NB4 (cell line): ENCODE results near the gene RBM10.
A peak's percentile ranks its signal among the peaks of the same experiment; 100 is the strongest.

Experiments
- DNase-seq: peaks from one replicate; pipeline ENCODE4 v3.0.0; 2010; ENCODE audit warnings: low read depth
- H3K4me3 ChIP-seq: one replicate; pipeline ENCODE4 v1.5.1; 2011; ENCODE audit warnings: mild to moderate bottlenecking, low read depth, low read length, moderate library complexity
- MYC ChIP-seq: IDR thresholded peaks from 2 replicates; pipeline ENCODE4 v1.6.1; 2011; ENCODE audit warnings: low read depth, low read length
- POLR2A ChIP-seq: IDR thresholded peaks from 2 replicates; pipeline ENCODE4 v1.6.1; 2011; ENCODE audit warnings: mild to moderate bottlenecking; ENCODE audit not compliant: insufficient read length; ENCODE audit errors: extremely low read depth
- TF ChIP-seq, protein P1 (sequence below): IDR thresholded peaks from one replicate; pipeline ENCODE4 v1.5.1; 2012; ENCODE audit warnings: low read depth, low read length
- TF ChIP-seq, protein P2 (sequence below): IDR thresholded peaks from 2 replicates; pipeline ENCODE4 v1.6.1; 2011; ENCODE audit warnings: low read depth, low read length

The RBM10 gene

DNA sequence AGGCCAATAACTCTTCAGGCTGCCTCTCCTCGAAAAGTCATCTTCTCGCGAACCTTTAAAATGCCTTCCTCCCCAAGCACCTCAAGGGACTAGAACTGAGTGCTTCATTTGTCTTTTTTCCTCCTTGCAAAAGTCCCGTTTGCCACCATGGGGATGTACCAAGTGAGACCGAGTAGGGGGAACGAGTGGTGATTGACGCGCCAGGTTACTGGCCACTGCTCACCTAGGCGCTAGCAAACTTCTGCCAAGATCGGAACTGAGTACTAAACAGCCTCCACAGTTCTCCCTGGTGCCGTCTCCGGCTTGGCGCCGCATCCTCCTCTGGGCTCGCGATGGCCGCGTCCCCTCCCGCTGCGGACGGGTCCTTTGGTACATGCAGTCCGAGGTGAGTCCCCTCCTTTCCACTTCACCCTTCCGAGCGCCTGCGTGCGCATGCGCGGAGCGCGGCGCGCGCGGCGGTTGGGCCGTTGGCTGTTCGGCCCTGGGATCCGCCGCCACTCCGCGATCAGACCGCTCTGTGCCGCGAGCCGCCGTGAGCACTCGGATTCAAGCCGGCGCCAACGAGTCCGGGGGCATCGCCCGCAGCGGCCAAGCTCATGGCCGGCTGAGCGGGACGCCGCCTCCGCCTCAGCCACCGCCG, 73.4 kb downstream of the RBM10 start, which contains the start of gene CDK16:
TSS of gene CDK16 (plus strand) at position 402 of the 640 bp plus-strand sequence. CDS start 4,877 bp downstream, outside the sequence.
- TF ChIP-seq, protein P1, sequence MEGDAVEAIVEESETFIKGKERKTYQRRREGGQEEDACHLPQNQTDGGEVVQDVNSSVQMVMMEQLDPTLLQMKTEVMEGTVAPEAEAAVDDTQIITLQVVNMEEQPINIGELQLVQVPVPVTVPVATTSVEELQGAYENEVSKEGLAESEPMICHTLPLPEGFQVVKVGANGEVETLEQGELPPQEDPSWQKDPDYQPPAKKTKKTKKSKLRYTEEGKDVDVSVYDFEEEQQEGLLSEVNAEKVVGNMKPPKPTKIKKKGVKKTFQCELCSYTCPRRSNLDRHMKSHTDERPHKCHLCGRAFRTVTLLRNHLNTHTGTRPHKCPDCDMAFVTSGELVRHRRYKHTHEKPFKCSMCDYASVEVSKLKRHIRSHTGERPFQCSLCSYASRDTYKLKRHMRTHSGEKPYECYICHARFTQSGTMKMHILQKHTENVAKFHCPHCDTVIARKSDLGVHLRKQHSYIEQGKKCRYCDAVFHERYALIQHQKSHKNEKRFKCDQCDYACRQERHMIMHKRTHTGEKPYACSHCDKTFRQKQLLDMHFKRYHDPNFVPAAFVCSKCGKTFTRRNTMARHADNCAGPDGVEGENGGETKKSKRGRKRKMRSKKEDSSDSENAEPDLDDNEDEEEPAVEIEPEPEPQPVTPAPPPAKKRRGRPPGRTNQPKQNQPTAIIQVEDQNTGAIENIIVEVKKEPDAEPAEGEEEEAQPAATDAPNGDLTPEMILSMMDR = no peak
- peak; percentile 84 for TF ChIP-seq POLR2A
- peak; percentile 83 for DNase-seq

GRCh38 chrX:47218920-47219815, 74.1 kb downstream of the RBM10 start:
- TF ChIP-seq, protein P2, sequence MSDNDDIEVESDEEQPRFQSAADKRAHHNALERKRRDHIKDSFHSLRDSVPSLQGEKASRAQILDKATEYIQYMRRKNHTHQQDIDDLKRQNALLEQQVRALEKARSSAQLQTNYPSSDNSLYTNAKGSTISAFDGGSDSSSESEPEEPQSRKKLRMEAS = no peak
- TF ChIP-seq MYC = no peak
- TF ChIP-seq, protein P1 = no peak
- no peak for TF ChIP-seq POLR2A
- peak; percentile 61 for DNase-seq

More for the DNA sequence above, 73.4 kb downstream of the RBM10 start, which contains the start of gene CDK16:
- H3K4me3 ChIP-seq = peak within 1 kb of the TSS; percentile 85

GRCh38 chrX:47221756-47222155, 76.7 kb downstream of the RBM10 start:
- TF ChIP-seq MYC (no peak), POLR2A (no peak)
- TF ChIP-seq, protein P1 = no peak
- TF ChIP-seq, protein P2 = no peak
- H3K4me3 ChIP-seq = no peak overlapping the region
- no peak for DNase-seq

More at GRCh38 chrX:47218920-47219815, 74.1 kb downstream of the RBM10 start:
- H3K4me3 ChIP-seq = peak overlapping the region; percentile 85

GRCh38 chrX:47222751-47223350, 77.8 kb downstream of the RBM10 start:
- TF ChIP-seq, protein P1 = no peak
- TF ChIP-seq POLR2A = no peak
- TF ChIP-seq, protein P2 = no peak
- TF ChIP-seq MYC = no peak
- H3K4me3 ChIP-seq = no peak overlapping the region
- no peak for DNase-seq

- TF ChIP-seq, protein P2 = no peak
- TF ChIP-seq, protein P1 = no peak
- no peak for TF ChIP-seq MYC
- no peak for DNase-seq
- no peak overlapping the region for H3K4me3 ChIP-seq
These were observed 78.6 kb downstream of the RBM10 start for GRCh38 chrX:47223476-47224250.
